GM12878 (cell line): ENCODE data around the gene MLST8. TPM values are rescaled to one million over a fixed set of nuclear protein-coding genes. Genes with fewer than 3 reads are reported as not detected.

Experiments
- ATAC-seq: fragments of 200-7000 bp; cut with Tn5 transposase; 3 replicates; pipeline ENCODE4 v1.9.1; 2020; ENCODE audit warnings: mild to moderate bottlenecking, moderate library complexity
- BruUV-seq: library from RNA; stranded (reverse); fragments of 400-500 nt; replicated peaks from 2 replicates; lab custom pipeline; 2021; lab: Mats Ljungman, UMichigan
- CTCF ChIA-PET: fragments of 300-600 bp; sonication (Branson Sonifier 250); formaldehyde crosslinking; extraction: SDS; loops from one replicate; lab custom pipeline; 2021; ENCODE audit warnings: inconsistent platforms; lab: Yijun Ruan, JAX
- POLR2A ChIA-PET: fragments of 350-600 bp; formaldehyde crosslinking; extraction: SDS; loops from one replicate; lab custom pipeline; 2021; ENCODE audit warnings: inconsistent platforms; lab: Charles Lee
- RAD21 ChIA-PET: fragments of 300-600 bp; sonication (Branson Sonifier 250); formaldehyde crosslinking; loops from one replicate; lab custom pipeline; 2023; ENCODE audit warnings: antibody characterized with exemption; ENCODE audit not compliant: unreplicated experiment; lab: Charles Lee
- SMC1A ChIA-PET: fragments of 300-600 bp; sonication (Branson Sonifier 250); formaldehyde crosslinking; loops from one replicate; lab custom pipeline; 2023; ENCODE audit not compliant: unreplicated experiment, uncharacterized antibody; lab: Charles Lee
- DNase-seq: peaks from one replicate; pipeline ENCODE4 v3.0.0-alpha.2; 2011; ENCODE audit warnings: low read depth, low spot score
- FAIRE-seq: peaks from 3 replicates; lab custom pipeline; 2011; peaks lifted over from hg19 to GRCh38; lab: Jason Lieb, UNC
- H2AFZ ChIP-seq: 2 replicates; pipeline ENCODE4 v1.6.0; 2011; ENCODE audit warnings: low read depth, low read length, control low read depth; ENCODE audit not compliant: control insufficient read depth
- H3K27ac ChIP-seq: 2 replicates; pipeline ENCODE4 v1.5.1; 2011; ENCODE audit warnings: control low read depth; ENCODE audit not compliant: control insufficient read depth, insufficient read depth
- H3K27me3 ChIP-seq, 2 experiments: replicated peaks in 1 of 2; 2 replicates each; pipeline versions ENCODE4 v1.6.0 to v1.6.1; 2011; ENCODE audit warnings: low read length in 1 of 2; ENCODE audit not compliant: control insufficient read depth in 2 of 2, insufficient read depth in 2 of 2
- H3K36me3 ChIP-seq, 2 experiments: 2 replicates each; pipeline ENCODE4 v1.5.1; 2011; ENCODE audit warnings: low read length in 1 of 2; ENCODE audit not compliant: control insufficient read depth in 2 of 2, insufficient read depth in 2 of 2
- H3K4me1 ChIP-seq: 2 replicates; pipeline ENCODE4 v1.6.1; 2011; ENCODE audit warnings: mild to moderate bottlenecking, low read length, moderate library complexity, mixed read lengths; ENCODE audit not compliant: control insufficient read depth, insufficient read depth
- H3K4me2 ChIP-seq: 2 replicates; pipeline ENCODE4 v1.6.0; 2011; ENCODE audit warnings: control low read depth; ENCODE audit not compliant: control insufficient read depth, insufficient read depth
- H3K4me3 ChIP-seq: fragments of 200-600 bp; sonication (generic); 2 replicates; pipeline ENCODE4 v1.5.1; 2016
- H3K79me2 ChIP-seq: 2 replicates; pipeline ENCODE4 v1.6.0; 2011; ENCODE audit warnings: low read length; ENCODE audit not compliant: control insufficient read depth, insufficient read depth
- H3K9ac ChIP-seq: 2 replicates; pipeline ENCODE4 v1.8.0; 2011; ENCODE audit warnings: low read length, control low read depth, mixed read lengths; ENCODE audit not compliant: control insufficient read depth, insufficient read depth
- H3K9me3 ChIP-seq: replicated peaks from 3 replicates; pipeline ENCODE4 v1.5.1; 2011; ENCODE audit warnings: mild to moderate bottlenecking, low read length; ENCODE audit not compliant: control insufficient read depth, insufficient read depth
- H4K20me1 ChIP-seq: 2 replicates; pipeline ENCODE4 v1.6.0; 2011; ENCODE audit not compliant: control insufficient read depth, insufficient read depth
- NFXL1 ChIP-seq: fragments of 450-650 bp; IDR thresholded peaks from 2 replicates; pipeline ENCODE4 v1.6.1; 2017; ENCODE audit warnings: antibody characterized with exemption, mild to moderate bottlenecking, borderline replicate concordance
- NFYA ChIP-seq: IDR thresholded peaks from 2 replicates; pipeline ENCODE4 v1.6.1; 2011; ENCODE audit warnings: low read depth, mild to moderate bottlenecking, low read length, improper control_type of control experiment, borderline replicate concordance
- POLR2A ChIP-seq: IDR thresholded peaks from 2 replicates; pipeline ENCODE4 v1.6.1; 2011; ENCODE audit warnings: low read depth, mild to moderate bottlenecking, low read length
- RB1 ChIP-seq: fragments of 450-650 bp; formaldehyde crosslinking; IDR thresholded peaks from 2 replicates; pipeline ENCODE4 v1.6.1; 2017; ENCODE audit warnings: mild to moderate bottlenecking, borderline replicate concordance
- SPI1 ChIP-seq: IDR thresholded peaks from 2 replicates; pipeline ENCODE4 v1.6.1; 2011; ENCODE audit warnings: low read depth, mild to moderate bottlenecking, low read length, moderate library complexity, borderline replicate concordance; ENCODE audit not compliant: insufficient read depth
- TBL1XR1 ChIP-seq: IDR thresholded peaks from 2 replicates; pipeline ENCODE4 v1.6.1; 2012; ENCODE audit warnings: low read depth, low read length, improper control_type of control experiment
- YBX1 ChIP-seq: fragments of 450-650 bp; IDR thresholded peaks from 2 replicates; pipeline ENCODE4 v1.6.1; 2016; ENCODE audit warnings: antibody characterized with exemption
- ZZZ3 ChIP-seq: IDR thresholded peaks from 2 replicates; pipeline ENCODE4 v1.6.1; 2011; ENCODE audit warnings: low read depth; ENCODE audit not compliant: control insufficient read depth, insufficient read length
- WGBS: methylation state at CpG from one replicate; pipeline ENCODE4 v1.1.6; 2016; ENCODE audit warnings: low lambda C conversion rate; ENCODE audit not compliant: insufficient replicate concordance, insufficient coverage; ENCODE audit errors: missing lambda C conversion rate; 5-methylcytosine and 5-hydroxymethylcytosine counted together
- in situ Hi-C: fragments of 300-500 bp; cut with MboI; formaldehyde crosslinking; loops from 9 replicates; pipeline ENCODE4 v1.14.3; 2018; ENCODE audit warnings: mixed read lengths
- intact Hi-C: fragments of 100-400 bp; cut with micrococcal nuclease; formaldehyde crosslinking; loops from one replicate; pipeline ENCODE4 v1.14.2; 2022; ENCODE audit not compliant: unreplicated experiment
- polyA plus RNA-seq, 11 experiments: library from polyadenylated mRNA; depleted of rRNA in 4 of 11; unstranded in 6 of 11; stranded (reverse) in 5 of 11; fragments of >200 nt; fragmentation: Nextera tagmentation in 4 of 11; fragmentation: Illumina TruSeq in 1 of 11; extraction: Ambion mirVana in 4 of 11; extraction: Trizol in 1 of 11; gene quantifications; 1 replicate in 1 of 11; 2 replicates in 10 of 11; pipeline versions ENCODE4 v1.2.1 to v1.2.3, GENCODE V29; 2011 to 2016; ENCODE audit warnings: inconsistent platforms in 2 of 11, missing spikeins in 2 of 11, low read depth in 1 of 11
- total RNA-seq, 4 experiments: library from RNA; depleted of rRNA in 3 of 4; stranded (reverse); fragments of >200 nt in 3 of 4; fragmentation: Illumina TruSeq in 1 of 4; extraction: Trizol in 1 of 4; gene quantifications; 2 replicates each; pipeline versions ENCODE4 v1.2.1 to v1.2.3, GENCODE V29; 2013 to 2021
- TF ChIP-seq, protein P1 (sequence below): fragments of 450-650 bp; IDR thresholded peaks from 2 replicates; pipeline ENCODE4 v1.6.1; 2016; ENCODE audit warnings: mild to moderate bottlenecking

MLST8 gene
- total and polyA plus RNA-seq, 10 of the 15 experiments (the other 5 are each of a cell fraction or from before 2014, with no cell fraction given): 1.0 to 114 (median 64.2) TPM

DNA sequence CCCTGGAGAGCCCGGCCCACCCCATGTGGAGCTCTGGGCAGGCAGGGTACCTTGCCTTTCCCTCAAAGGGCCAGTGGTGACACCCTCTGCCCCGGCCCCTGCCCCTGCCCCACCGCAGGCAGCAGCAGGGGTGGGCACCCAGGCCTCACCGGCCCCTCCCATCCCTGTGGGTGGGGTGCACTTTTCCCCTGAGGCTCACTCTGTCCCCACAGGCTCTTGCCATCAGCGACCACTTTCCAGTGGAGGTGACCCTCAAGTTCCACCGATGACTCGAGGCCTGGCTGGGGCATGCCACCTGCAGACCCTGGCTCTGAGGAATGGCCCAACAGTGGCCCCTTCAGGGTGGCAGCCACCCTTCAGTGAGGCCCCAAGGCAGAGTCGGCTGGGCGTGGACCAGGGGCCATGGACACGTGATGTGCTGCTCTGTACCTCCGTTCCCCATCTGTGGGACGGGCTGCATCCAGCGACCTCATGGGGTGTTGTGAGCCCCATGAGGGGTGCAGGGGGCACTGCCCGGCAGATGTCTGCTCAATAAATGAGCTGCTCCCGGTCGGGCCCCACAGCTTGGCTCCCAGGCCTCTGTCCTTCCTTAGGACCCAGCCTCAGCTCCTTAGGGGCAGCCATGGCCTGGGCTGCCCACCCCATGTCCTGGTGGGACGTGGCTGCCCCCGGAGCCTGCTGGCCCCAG lies 33.0 kb downstream of the MLST8 start:
- H3K4me3 ChIP-seq: no peak overlapping the region
- ATAC-seq (peak; percentile 10), DNase-seq (no peak), FAIRE-seq (no peak)
- H3K27ac ChIP-seq: no peak overlapping the region
- TF ChIP-seq POLR2A: peak; percentile 38
- TF ChIP-seq TBL1XR1: no peak
- TF ChIP-seq NFXL1: no peak
- H3K79me2 ChIP-seq: no peaks in the 10 kb centered on the region
- ChIA-PET RAD21 (no interaction called here), POLR2A (interaction anchor here (0.8 kb wide), 1 partner anchor 24 kb away, joined by 3 read pairs; the partner anchor contains the start of gene PGP), CTCF (no interaction called here), SMC1A (interaction anchor here (0.5 kb wide), 1 partner anchor 9 kb away, joined by 3 read pairs; no protein-coding TSS in a partner anchor)
- in situ Hi-C loops: no loop called here
- peaks cover 0 to 22% of the 10 kb centered on the region in 2 experiments; a peak in 3 of 4 replicates for H3K36me3 ChIP-seq
- BruUV-seq: no TSS peak
- H3K9me3 ChIP-seq: no peaks in the 10 kb centered on the region
- H2AFZ ChIP-seq: no peak overlapping the region
- 72% methylated on average over 17 of the region's 18 CpGs for WGBS
- H4K20me1 ChIP-seq: no peaks in the 10 kb centered on the region
- intact Hi-C loops: no loop called here
- no peaks in the 10 kb centered on the region for H3K27me3 ChIP-seq
- H3K4me1 ChIP-seq: no peaks in the 10 kb centered on the region
- H3K4me2 ChIP-seq: no peak overlapping the region
- no peak overlapping the region for H3K9ac ChIP-seq

DNA sequence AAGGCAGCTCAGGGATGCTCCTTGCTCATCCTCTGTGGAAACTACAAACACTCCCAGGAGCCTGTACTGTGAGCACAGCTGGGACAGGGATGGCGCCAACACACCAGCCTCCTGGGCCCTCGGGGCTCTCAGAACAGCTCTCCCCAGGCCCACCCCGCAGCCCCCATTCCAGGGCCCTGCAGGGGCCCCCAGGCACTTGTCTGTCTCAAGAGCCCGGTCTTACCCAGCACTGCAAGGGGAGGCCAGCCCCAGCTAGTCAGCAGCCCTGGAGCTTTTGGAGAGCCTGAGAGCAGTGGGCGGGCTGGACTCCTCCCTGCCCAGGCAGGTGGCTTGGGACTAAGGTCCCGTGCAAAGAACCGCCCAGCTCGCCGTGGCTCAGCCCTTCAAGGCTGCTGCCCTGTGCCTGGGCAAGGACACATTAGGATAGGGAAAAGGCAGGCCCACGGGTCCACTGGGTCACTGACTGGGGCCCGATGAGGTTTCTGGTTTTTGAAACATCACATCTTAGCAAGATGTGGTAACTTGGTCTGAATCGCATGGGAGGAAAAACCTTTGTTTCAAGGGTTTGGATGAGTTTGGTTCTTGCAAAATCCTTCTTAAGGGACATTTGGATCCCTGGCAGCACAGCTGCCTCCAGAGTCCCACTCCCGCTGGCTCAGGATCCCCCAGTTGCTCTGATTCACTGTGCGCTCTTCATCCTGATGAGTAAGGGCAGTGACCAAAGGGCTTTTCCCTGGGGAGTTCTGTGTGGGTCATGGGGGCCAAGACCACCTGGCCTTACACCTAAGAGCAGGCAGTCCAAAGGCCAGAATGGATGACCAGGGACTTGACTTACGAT lies 33.8 kb downstream of the MLST8 start:
- TF ChIP-seq ZZZ3: no peak
- TF ChIP-seq YBX1: no peak
- TF ChIP-seq SPI1: no peak
- TF ChIP-seq, protein P1, sequence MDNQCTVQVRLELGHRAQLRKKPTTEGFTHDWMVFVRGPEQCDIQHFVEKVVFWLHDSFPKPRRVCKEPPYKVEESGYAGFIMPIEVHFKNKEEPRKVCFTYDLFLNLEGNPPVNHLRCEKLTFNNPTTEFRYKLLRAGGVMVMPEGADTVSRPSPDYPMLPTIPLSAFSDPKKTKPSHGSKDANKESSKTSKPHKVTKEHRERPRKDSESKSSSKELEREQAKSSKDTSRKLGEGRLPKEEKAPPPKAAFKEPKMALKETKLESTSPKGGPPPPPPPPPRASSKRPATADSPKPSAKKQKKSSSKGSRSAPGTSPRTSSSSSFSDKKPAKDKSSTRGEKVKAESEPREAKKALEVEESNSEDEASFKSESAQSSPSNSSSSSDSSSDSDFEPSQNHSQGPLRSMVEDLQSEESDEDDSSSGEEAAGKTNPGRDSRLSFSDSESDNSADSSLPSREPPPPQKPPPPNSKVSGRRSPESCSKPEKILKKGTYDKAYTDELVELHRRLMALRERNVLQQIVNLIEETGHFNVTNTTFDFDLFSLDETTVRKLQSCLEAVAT: no peak
- no peak for TF ChIP-seq RB1
- TF ChIP-seq NFYA: no peak
- TF ChIP-seq, all 136 proteins: peak for 0
- DNase-seq (no peak), ATAC-seq (peak; percentile 10), FAIRE-seq (no peak)
- SMC1A ChIA-PET: interaction anchor here (0.5 kb wide), 1 partner anchor 8 kb away, joined by 3 read pairs; no protein-coding TSS in a partner anchor
- Histone ChIP-seq H3K27ac (no peak overlapping the region), H3K9me3 (no peaks in the 10 kb centered on the region), H3K36me3 (peaks cover 0 to 21% of the 10 kb centered on the region in 2 experiments; a peak in 3 of 4 replicates), H3K4me2 (no peak overlapping the region), H3K4me1 (no peaks in the 10 kb centered on the region), H3K79me2 (no peaks in the 10 kb centered on the region), H3K27me3 (no peaks in the 10 kb centered on the region), H2AFZ (no peak overlapping the region), H3K4me3 (no peak overlapping the region), H4K20me1 (no peaks in the 10 kb centered on the region), H3K9ac (no peak overlapping the region)
- intact Hi-C loops (no loop called here), in situ Hi-C loops (no loop called here)
- RAD21 ChIA-PET: no interaction called here
- no TSS peak for BruUV-seq
- 67% methylated on average over 13 of the region's 15 CpGs for WGBS
- POLR2A ChIA-PET: interaction anchor here (0.8 kb wide), 1 partner anchor 25 kb away, joined by 3 read pairs; the partner anchor contains the start of gene PGP
- CTCF ChIA-PET: no interaction called here
